H1 (cell line): ENCODE data around the gene RGL1. TPM values are rescaled to one million over a fixed set of nuclear protein-coding genes. Genes with fewer than 3 reads are reported as not detected.

Experiments used
- CTCF ChIA-PET: fragments of 300-600 bp; sonication (Branson Sonifier 250); formaldehyde crosslinking; loops from one replicate; lab custom pipeline; 2021; ENCODE audit not compliant: partially characterized antibody; lab: Charles Lee
- POLR2A ChIA-PET: fragments of 300-600 bp; sonication (Branson Sonifier 250); formaldehyde crosslinking; loops from one replicate; lab custom pipeline; 2021; ENCODE audit warnings: inconsistent platforms; ENCODE audit not compliant: partially characterized antibody; lab: Charles Lee
- DNase-seq, 2 experiments: peaks; one replicate each; pipeline versions ENCODE4 v3.0.0 to v3.0.0-alpha.2; 2010 to 2022; ENCODE audit warnings: low spot score in 2 of 2, low read depth in 1 of 2, mixed read lengths in 1 of 2
- FAIRE-seq: peaks from 2 replicates; lab custom pipeline; 2011; peaks lifted over from hg19 to GRCh38; lab: Jason Lieb, UNC
- H2AFZ ChIP-seq: 2 replicates; pipeline ENCODE4 v1.8.1; 2012; ENCODE audit warnings: low read length, inconsistent platforms
- H2AK5ac ChIP-seq: 2 replicates; pipeline ENCODE4 v1.6.1; 2013; ENCODE audit warnings: low read depth, low read length
- H2BK120ac ChIP-seq: replicated peaks from 2 replicates; pipeline ENCODE3; 2013; ENCODE audit warnings: low read depth, low read length, inconsistent platforms
- H2BK12ac ChIP-seq: 2 replicates; pipeline ENCODE4 v1.6.1; 2013; ENCODE audit warnings: low read depth, low read length
- H2BK15ac ChIP-seq: 2 replicates; pipeline ENCODE4 v1.6.1; 2013; ENCODE audit warnings: low read length
- H2BK20ac ChIP-seq: 2 replicates; pipeline ENCODE4 v1.6.1; 2013; ENCODE audit warnings: low read length
- H2BK5ac ChIP-seq: 2 replicates; pipeline ENCODE4 v1.6.1; 2013; ENCODE audit warnings: low read depth, low read length
- H3K14ac ChIP-seq: 2 replicates; pipeline ENCODE4 v1.6.1; 2013; ENCODE audit warnings: inconsistent platforms; ENCODE audit not compliant: insufficient read length
- H3K18ac ChIP-seq: 2 replicates; pipeline ENCODE4 v1.6.1; 2013; ENCODE audit warnings: low read length; ENCODE audit errors: extremely low read depth
- H3K23ac ChIP-seq: 2 replicates; pipeline ENCODE4 v1.6.1; 2013; ENCODE audit warnings: inconsistent platforms; ENCODE audit not compliant: insufficient read length
- H3K23me2 ChIP-seq: 2 replicates; pipeline ENCODE4 v1.6.1; 2013; ENCODE audit warnings: low read depth, low read length
- H3K27ac ChIP-seq: 2 replicates; pipeline ENCODE4 v1.6.1; 2011; ENCODE audit warnings: low read depth, low read length, inconsistent platforms
- H3K27me3 ChIP-seq, 4 experiments: replicated peaks in 1 of 4; 1 replicate in 1 of 4; 2 replicates in 3 of 4; pipeline versions ENCODE4 v1.6.1 to v1.8.1; 2011 to 2013; ENCODE audit warnings: low read length in 3 of 4, mild to moderate bottlenecking in 3 of 4, inconsistent platforms in 2 of 4, mixed read lengths in 2 of 4, moderate library complexity in 1 of 4; ENCODE audit not compliant: control insufficient read depth in 3 of 4, insufficient read depth in 3 of 4; ENCODE audit errors: extremely low read depth in 1 of 4
- H3K36me3 ChIP-seq, 4 experiments: 2 replicates each; pipeline versions ENCODE4 v1.6.1 to v1.8.1; 2011 to 2013; ENCODE audit warnings: mild to moderate bottlenecking in 4 of 4, low read length in 3 of 4, moderate library complexity in 2 of 4, control low read depth in 1 of 4, inconsistent platforms in 1 of 4; ENCODE audit not compliant: insufficient read depth in 4 of 4, control insufficient read depth in 2 of 4
- H3K4ac ChIP-seq: replicated peaks from 2 replicates; pipeline ENCODE3; 2013; ENCODE audit warnings: low read length, low read depth, mixed read lengths, inconsistent platforms; ENCODE audit not compliant: insufficient read length
- H3K4me1 ChIP-seq, 4 experiments: replicated peaks in 1 of 4; 1 replicate in 1 of 4; 2 replicates in 3 of 4; pipeline versions ENCODE4 v1.6.1 to v1.8.1; 2011 to 2013; ENCODE audit warnings: low read length in 3 of 4, inconsistent platforms in 2 of 4, mixed read lengths in 1 of 4; ENCODE audit not compliant: insufficient read depth in 4 of 4, control insufficient read depth in 3 of 4
- H3K4me2 ChIP-seq, 2 experiments: 2 replicates each; pipeline versions ENCODE4 v1.6.1 to v1.8.1; 2011 to 2013; ENCODE audit warnings: low read depth in 2 of 2, low read length in 2 of 2, control low read depth in 1 of 2, inconsistent platforms in 1 of 2, mild to moderate bottlenecking in 1 of 2; ENCODE audit not compliant: insufficient read depth in 1 of 2
- H3K4me3 ChIP-seq, 4 experiments: fragments of 200-600, 300-600 bp in 1 of 4; sonication (generic), shearing (Covaris generic), sonication (Bioruptor Twin) in 1 of 4; 2 replicates each; pipeline versions ENCODE4 v1.5.1 to v1.8.1; 2011 to 2016; ENCODE audit warnings: low read length in 4 of 4, low read depth in 3 of 4, control low read depth in 2 of 4, inconsistent platforms in 2 of 4, mild to moderate bottlenecking in 2 of 4, mixed read lengths in 1 of 4, moderate library complexity in 1 of 4; ENCODE audit not compliant: insufficient read depth in 2 of 4; ENCODE audit errors: extremely low read depth in 1 of 4
- H3K56ac ChIP-seq: replicated peaks from 2 replicates; pipeline ENCODE3; 2013; ENCODE audit warnings: low read depth, mild to moderate bottlenecking, mixed read lengths, low read length, inconsistent platforms; ENCODE audit not compliant: insufficient read length
- H3K79me1 ChIP-seq: 2 replicates; pipeline ENCODE4 v1.6.1; 2013; ENCODE audit warnings: low read depth, low read length, control low read depth
- H3K79me2 ChIP-seq, 2 experiments: 2 replicates each; pipeline versions ENCODE4 v1.6.1 to v1.8.1; 2012 to 2013; ENCODE audit warnings: low read length in 2 of 2, mild to moderate bottlenecking in 2 of 2, inconsistent platforms in 1 of 2; ENCODE audit not compliant: insufficient read depth in 2 of 2, control insufficient read depth in 1 of 2
- H3K9ac ChIP-seq, 4 experiments: replicated peaks in 1 of 4; 1 replicate in 1 of 4; 2 replicates in 3 of 4; pipeline versions ENCODE4 v1.6.1 to v1.8.1; 2011 to 2013; ENCODE audit warnings: low read depth in 3 of 4, low read length in 3 of 4, control low read depth in 2 of 4, mild to moderate bottlenecking in 2 of 4, moderate library complexity in 2 of 4, inconsistent platforms in 1 of 4; ENCODE audit errors: extremely low read depth in 1 of 4
- H3K9me3 ChIP-seq, 2 experiments: 2 replicates each; pipeline versions ENCODE4 v1.6.1 to v1.8.1; 2012 to 2013; ENCODE audit warnings: mild to moderate bottlenecking in 2 of 2, moderate library complexity in 2 of 2, control low read depth in 1 of 2, inconsistent platforms in 1 of 2, low read depth in 1 of 2, low read length in 1 of 2, mixed read lengths in 1 of 2; ENCODE audit not compliant: insufficient read depth in 2 of 2
- H4K20me1 ChIP-seq, 2 experiments: replicated peaks in 1 of 2; 2 replicates each; pipeline versions ENCODE3 to v1.8.1; 2011 to 2013; ENCODE audit warnings: inconsistent platforms in 2 of 2, low read length in 2 of 2, mild to moderate bottlenecking in 1 of 2; ENCODE audit not compliant: insufficient read depth in 2 of 2, control insufficient read depth in 1 of 2
- H4K5ac ChIP-seq: 2 replicates; pipeline ENCODE4 v1.6.1; 2013; ENCODE audit warnings: low read length, low read depth, mixed read lengths, inconsistent platforms; ENCODE audit not compliant: insufficient read length
- H4K8ac ChIP-seq: 2 replicates; pipeline ENCODE4 v1.8.0; 2013; ENCODE audit warnings: mild to moderate bottlenecking, moderate library complexity, low read length, inconsistent platforms; ENCODE audit not compliant: insufficient read depth; ENCODE audit errors: extremely low read depth
- H4K91ac ChIP-seq: replicated peaks from 2 replicates; pipeline ENCODE3; 2013; ENCODE audit warnings: low read length, mixed read lengths, inconsistent platforms; ENCODE audit not compliant: insufficient read length
- ATF3 ChIP-seq: IDR thresholded peaks from 2 replicates; pipeline ENCODE4 v1.6.1; 2011; ENCODE audit warnings: low read depth, mild to moderate bottlenecking, low read length; ENCODE audit not compliant: insufficient read depth
- BCL11A ChIP-seq, 2 experiments: IDR thresholded peaks; one replicate each; pipeline ENCODE4 v1.6.1; 2011; ENCODE audit warnings: low read depth in 2 of 2, low read length in 2 of 2, mild to moderate bottlenecking in 2 of 2
- CBX5 ChIP-seq: fragments of 300-800, 300-1000 bp; sonication (generic); IDR thresholded peaks from 2 replicates; pipeline ENCODE4 v1.7.1; 2016; ENCODE audit warnings: antibody characterized with exemption, low read length, low read depth
- CHD2 ChIP-seq: IDR thresholded peaks from 2 replicates; pipeline ENCODE4 v1.6.1; 2012; ENCODE audit warnings: low read length, improper control_type of control experiment
- HDAC6 ChIP-seq: IDR thresholded peaks from one replicate; pipeline ENCODE4 v1.7.1; 2012; ENCODE audit warnings: low read depth, mild to moderate bottlenecking, inconsistent platforms, low read length, moderate library complexity
- RBBP5 ChIP-seq: IDR thresholded peaks from 2 replicates; pipeline ENCODE4 v1.7.1; 2012; ENCODE audit warnings: low read depth, mild to moderate bottlenecking, inconsistent platforms, low read length, moderate library complexity, borderline replicate concordance
- RNF2 ChIP-seq: fragments of 200-900, 300-1000 bp; sonication (generic); IDR thresholded peaks from 2 replicates; pipeline ENCODE4 v1.7.1; 2016; ENCODE audit warnings: borderline replicate concordance, low read depth, mild to moderate bottlenecking, antibody characterized with exemption, low read length; ENCODE audit not compliant: poor library complexity, severe bottlenecking; ENCODE audit errors: missing control alignments
- RXRA ChIP-seq: IDR thresholded peaks from 2 replicates; pipeline ENCODE4 v1.6.1; 2011; ENCODE audit warnings: low read depth, mild to moderate bottlenecking, low read length, moderate library complexity; ENCODE audit not compliant: insufficient read depth
- SP1 ChIP-seq: IDR thresholded peaks from 2 replicates; pipeline ENCODE4 v1.6.1; 2011; ENCODE audit warnings: low read depth, low read length
- TAF1 ChIP-seq: IDR thresholded peaks from 2 replicates; pipeline ENCODE4 v1.6.1; 2011; ENCODE audit warnings: mild to moderate bottlenecking, low read depth, low read length
- TEAD4 ChIP-seq: IDR thresholded peaks from 2 replicates; pipeline ENCODE4 v1.6.1; 2012; ENCODE audit warnings: low read depth, low read length, inconsistent platforms, mixed read lengths
- USF2 ChIP-seq: IDR thresholded peaks from 2 replicates; pipeline ENCODE4 v1.6.1; 2011; ENCODE audit warnings: low read length, improper control_type of control experiment
- ZNF274 ChIP-seq: IDR thresholded peaks from 2 replicates; pipeline ENCODE4 v1.7.0; 2012; ENCODE audit warnings: low read length, borderline replicate concordance; ENCODE audit errors: extremely low read depth
- WGBS, 2 experiments: shearing (Covaris generic) in 1 of 2; methylation state at CpG; one replicate each; pipeline versions ENCODE4 v1.1.6 to v1.1.7; 2013 to 2015; ENCODE audit warnings: low lambda C conversion rate in 2 of 2, mixed read lengths in 2 of 2, inconsistent platforms in 1 of 2, low coverage in 1 of 2, missing lambda C conversion rate in 1 of 2; ENCODE audit not compliant: insufficient replicate concordance in 2 of 2, insufficient coverage in 1 of 2, insufficient read length in 1 of 2; ENCODE audit errors: extremely low coverage in 1 of 2, missing lambda C conversion rate in 1 of 2; 5-methylcytosine and 5-hydroxymethylcytosine counted together
- polyA plus RNA-seq, 7 experiments: library from polyadenylated mRNA; depleted of rRNA in 3 of 7; stranded (reverse) in 5 of 7; unstranded in 2 of 7; fragments of >200 nt in 5 of 7; fragments of 200-250 nt in 2 of 7; gene quantifications; 1 replicate in 5 of 7; 2 replicates in 1 of 7; 4 replicates in 1 of 7; pipeline versions ENCODE4 v1.2.1 to v1.2.3, GENCODE V29; 2011 to 2013; ENCODE audit warnings: missing spikeins in 2 of 7, mixed read lengths in 2 of 7
- total RNA-seq: library from RNA; stranded (reverse); fragmentation: NEBNext Ultra II Directional; extraction: Animal tissue kit (Norgen Biotek cat#: 25700); gene quantifications from 2 replicates; pipeline ENCODE4 v1.2.1, GENCODE V29; 2021

The RGL1 gene
- total and polyA plus RNA-seq, 2 of the 8 experiments (the other 6 are each of a cell fraction or from before 2014, with no cell fraction given) = 0.98 to 2.4 TPM

- Histone ChIP-seq H2BK120ac (no peak overlapping the region), H3K18ac (no peak overlapping the region), H3K23me2 (no peaks in the 10 kb centered on the region), H2AK5ac (no peak overlapping the region), H3K23ac (no peak overlapping the region), H3K9ac (no peak overlapping the region), H4K8ac (no peak overlapping the region), H4K5ac (no peak overlapping the region), H2BK15ac (no peak overlapping the region), H3K4ac (no peak overlapping the region), H3K9me3 (no peaks in the 10 kb centered on the region), H3K79me2 (no peaks in the 10 kb centered on the region), H4K20me1 (no peaks in the 10 kb centered on the region), H3K27ac (no peak overlapping the region), H2AFZ (no peak overlapping the region), H3K56ac (no peak overlapping the region), H3K4me1 (peaks cover 0 to 2% (median 0%) of the 10 kb centered on the region in 4 experiments; a peak in 2 of 7 replicates), H3K14ac (no peak overlapping the region), H3K27me3 (no peaks in the 10 kb centered on the region), H3K79me1 (no peaks in the 10 kb centered on the region), H4K91ac (no peak overlapping the region), H3K36me3 (no peaks in the 10 kb centered on the region), H3K4me2 (no peak overlapping the region), H2BK5ac (no peak overlapping the region), H2BK12ac (no peak overlapping the region), H2BK20ac (no peak overlapping the region), H3K4me3 (no peak overlapping the region)
- 92% methylated on average over 2 of the region's 2 CpGs; no CpG with 5 or more reads in 1 of the 2 experiments for WGBS, 2 experiments
- ChIA-PET CTCF (interaction anchor here (1.0 kb wide), 1 partner anchor 15 kb away, joined by 3 read pairs; no protein-coding TSS in a partner anchor), POLR2A (interaction anchor here (0.8 kb wide), 1 partner anchor 85 kb away, joined by 3 read pairs; no protein-coding TSS in a partner anchor)
- DNase-seq (no peak), FAIRE-seq (no peak)
- TF ChIP-seq HDAC6 (no peak), BCL11A (IDR thresholded peaks at IDR 0.05; ENCODE audit: low read depth in 2 of 2, low read length in 2 of 2) (no peak), TEAD4 (no peak), RXRA (no peak), USF2 (no peak), CBX5 (no peak), SP1 (no peak), RNF2 (no peak), CHD2 (no peak), ZNF274 (no peak), RBBP5 (no peak), TAF1 (no peak), ATF3 (no peak)
Observed at GRCh38 chr1:183977717-183978116, 172.8 kb downstream of the RGL1 start.
